Renal cortex interstitium (tissue), 11 donors: ENCODE data around the gene SH3PXD2A. TPM values are rescaled to one million over a fixed set of nuclear protein-coding genes. Genes with fewer than 3 reads are reported as not detected.
"Not testable (repeated sequence)": the region's sequence is repeated elsewhere in the genome, so short reads cannot be mapped to it uniquely, and the experiment has no call there.

Source experiments
- DNase-seq, 11 donors: peaks; one replicate each; pipeline ENCODE4 v3.0.0-alpha.2; 2013; ENCODE audit warnings: low read depth in 9 of 11, low spot score in 4 of 11; ENCODE audit errors: extremely low read depth in 1 of 11
- polyA plus RNA-seq, 3 donors: library from polyadenylated mRNA; unstranded; fragments of 120-200 nt; gene quantifications; one replicate each; pipeline ENCODE4 v1.2.1, GENCODE V29; 2013; ENCODE audit not compliant: insufficient read length in 3 of 3

The SH3PXD2A gene
- polyA plus RNA-seq, 3 donors = 27.1 to 36.2 (median 32.3) TPM

GRCh38 chr10:103635580-103635979, 219.8 kb downstream of the SH3PXD2A start:
- DNase-seq = no peak

- no peak for DNase-seq
These were observed 221.5 kb downstream of the SH3PXD2A start for GRCh38 chr10:103633846-103634245.

- not testable (repeated sequence) for DNase-seq
These were observed 222.5 kb downstream of the SH3PXD2A start for GRCh38 chr10:103632871-103633270.

- DNase-seq = no peak
These were observed 223.1 kb downstream of the SH3PXD2A start for GRCh38 chr10:103632247-103632642.

GRCh38 chr10:103630156-103630555, 225.2 kb downstream of the SH3PXD2A start:
- DNase-seq = no peak

GRCh38 chr10:103629581-103629980, 225.8 kb downstream of the SH3PXD2A start:
- no peak for DNase-seq

- no peak for DNase-seq
These were observed 227.5 kb downstream of the SH3PXD2A start for GRCh38 chr10:103627893-103628292.

- DNase-seq = no peak
These were observed 228.1 kb downstream of the SH3PXD2A start for GRCh38 chr10:103627111-103627892.

- no peak for DNase-seq
These were observed 229.2 kb downstream of the SH3PXD2A start for GRCh38 chr10:103626178-103626577.

GRCh38 chr10:103622935-103623574, 232.3 kb downstream of the SH3PXD2A start:
- DNase-seq = no peak

GRCh38 chr10:103622286-103622685, 233.1 kb downstream of the SH3PXD2A start:
- no peak for DNase-seq

GRCh38 chr10:103621783-103622125, 233.6 kb downstream of the SH3PXD2A start:
- DNase-seq = no peak

- DNase-seq = no peak
These were observed 234.2 kb downstream of the SH3PXD2A start for GRCh38 chr10:103620891-103621782.

- no peak for DNase-seq
These were observed 235.0 kb downstream of the SH3PXD2A start for GRCh38 chr10:103620352-103620740.

GRCh38 chr10:103619424-103620351, 235.7 kb downstream of the SH3PXD2A start:
- DNase-seq = no peak

GRCh38 chr10:103618575-103619423, 236.6 kb downstream of the SH3PXD2A start:
- no peak for DNase-seq

GRCh38 chr10:103617602-103618385, 237.6 kb downstream of the SH3PXD2A start:
- no peak for DNase-seq
